BE2C (cell line): ENCODE results near the gene DAZAP2.

Source experiments
- DNase-seq: peaks from one replicate; pipeline ENCODE4 v3.0.0-alpha.2; 2020
- H3K27me3 ChIP-seq: fragments of 250-450 bp; sonication (Bioruptor Pico); 2 replicates; pipeline ENCODE4 v1.5.1; 2020; ENCODE audit warnings: mild to moderate bottlenecking
- H3K36me3 ChIP-seq: fragments of 250-450 bp; sonication (Bioruptor Pico); 2 replicates; pipeline ENCODE4 v1.5.1; 2020; ENCODE audit warnings: mild to moderate bottlenecking
- H3K4me1 ChIP-seq: fragments of 250-450 bp; sonication (Bioruptor Pico); 2 replicates; pipeline ENCODE4 v1.5.1; 2020
- H3K4me3 ChIP-seq: 2 replicates; pipeline ENCODE4 v1.5.1; 2011; ENCODE audit warnings: low read depth, low read length
- H3K9me3 ChIP-seq: fragments of 250-450 bp; sonication (Bioruptor Pico); 2 replicates; pipeline ENCODE4 v1.5.1; 2020
- TF ChIP-seq, protein P1 (sequence below): IDR thresholded peaks from 2 replicates; pipeline ENCODE4 v1.5.1; 2012; ENCODE audit warnings: mild to moderate bottlenecking, low read depth, low read length

Gene DAZAP2

DNA sequence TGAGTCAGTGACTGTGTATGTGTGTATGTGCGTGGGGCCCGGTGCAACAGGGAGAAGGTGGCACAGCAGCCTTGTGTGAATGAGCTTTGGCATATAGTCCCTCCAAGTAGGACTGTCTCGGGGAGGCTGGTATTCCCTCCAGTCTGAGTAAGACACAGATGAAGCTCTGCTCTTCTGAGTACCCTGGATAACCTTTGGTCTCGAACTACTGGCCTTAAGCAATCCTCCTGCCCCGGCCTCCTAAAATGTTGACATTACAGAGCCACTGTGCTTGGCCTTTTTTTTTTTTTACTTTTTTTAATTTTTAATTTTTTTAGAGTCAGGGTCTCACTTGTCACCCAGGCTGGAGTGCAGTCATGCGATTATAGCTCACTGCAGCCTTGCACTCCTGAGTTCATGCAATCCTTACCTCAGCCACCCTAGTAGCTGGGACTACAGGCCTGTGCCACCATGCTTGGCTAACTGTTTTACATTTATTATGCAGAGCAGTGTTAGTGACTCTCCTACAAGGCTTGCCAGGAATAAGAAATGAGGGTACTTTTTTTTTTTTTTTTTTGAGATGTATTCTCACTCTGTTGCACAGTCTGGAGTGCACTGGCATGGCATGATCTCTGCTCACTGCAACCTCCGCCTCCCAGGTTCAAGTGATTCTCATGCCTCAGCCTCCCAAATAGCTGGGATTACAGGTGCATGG, 9.4 kb upstream of the DAZAP2 start:
- TF ChIP-seq, protein P1, sequence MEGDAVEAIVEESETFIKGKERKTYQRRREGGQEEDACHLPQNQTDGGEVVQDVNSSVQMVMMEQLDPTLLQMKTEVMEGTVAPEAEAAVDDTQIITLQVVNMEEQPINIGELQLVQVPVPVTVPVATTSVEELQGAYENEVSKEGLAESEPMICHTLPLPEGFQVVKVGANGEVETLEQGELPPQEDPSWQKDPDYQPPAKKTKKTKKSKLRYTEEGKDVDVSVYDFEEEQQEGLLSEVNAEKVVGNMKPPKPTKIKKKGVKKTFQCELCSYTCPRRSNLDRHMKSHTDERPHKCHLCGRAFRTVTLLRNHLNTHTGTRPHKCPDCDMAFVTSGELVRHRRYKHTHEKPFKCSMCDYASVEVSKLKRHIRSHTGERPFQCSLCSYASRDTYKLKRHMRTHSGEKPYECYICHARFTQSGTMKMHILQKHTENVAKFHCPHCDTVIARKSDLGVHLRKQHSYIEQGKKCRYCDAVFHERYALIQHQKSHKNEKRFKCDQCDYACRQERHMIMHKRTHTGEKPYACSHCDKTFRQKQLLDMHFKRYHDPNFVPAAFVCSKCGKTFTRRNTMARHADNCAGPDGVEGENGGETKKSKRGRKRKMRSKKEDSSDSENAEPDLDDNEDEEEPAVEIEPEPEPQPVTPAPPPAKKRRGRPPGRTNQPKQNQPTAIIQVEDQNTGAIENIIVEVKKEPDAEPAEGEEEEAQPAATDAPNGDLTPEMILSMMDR: no peak
- DNase-seq: no peak
- Histone ChIP-seq H3K36me3 (no peaks in the 10 kb centered on the region), H3K4me3 (no peak overlapping the region), H3K4me1 (no peaks in the 10 kb centered on the region), H3K9me3 (no peaks in the 10 kb centered on the region; the same call in 1 of the 2 replicates), H3K27me3 (no peaks in the 10 kb centered on the region)

DNA sequence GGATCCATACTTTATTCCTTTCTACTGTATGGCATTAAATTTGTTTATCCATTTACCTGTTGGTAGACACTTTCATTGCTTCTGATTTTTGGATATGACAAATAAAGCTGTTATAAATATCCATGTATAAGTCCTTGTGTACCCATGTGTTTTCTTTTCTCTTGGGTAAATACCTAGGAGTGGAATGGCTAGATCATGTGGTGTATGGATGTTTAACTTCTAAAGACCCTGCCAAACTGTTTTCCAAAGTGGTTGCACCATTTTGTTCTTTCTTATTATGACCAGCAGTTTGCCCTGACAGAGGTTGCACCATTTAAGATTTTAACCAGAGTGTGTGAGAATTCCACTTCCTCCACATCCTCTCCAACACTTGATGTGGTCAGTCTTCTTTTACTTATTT, 6.0 kb upstream of the DAZAP2 start:
- TF ChIP-seq, protein P1: no peak
- no peak for DNase-seq
- Histone ChIP-seq H3K4me3 (no peak overlapping the region), H3K4me1 (peaks cover 3% of the 10 kb centered on the region), H3K27me3 (no peaks in the 10 kb centered on the region), H3K36me3 (no peaks in the 10 kb centered on the region), H3K9me3 (no peaks in the 10 kb centered on the region; the same call in 1 of the 2 replicates)

DNA sequence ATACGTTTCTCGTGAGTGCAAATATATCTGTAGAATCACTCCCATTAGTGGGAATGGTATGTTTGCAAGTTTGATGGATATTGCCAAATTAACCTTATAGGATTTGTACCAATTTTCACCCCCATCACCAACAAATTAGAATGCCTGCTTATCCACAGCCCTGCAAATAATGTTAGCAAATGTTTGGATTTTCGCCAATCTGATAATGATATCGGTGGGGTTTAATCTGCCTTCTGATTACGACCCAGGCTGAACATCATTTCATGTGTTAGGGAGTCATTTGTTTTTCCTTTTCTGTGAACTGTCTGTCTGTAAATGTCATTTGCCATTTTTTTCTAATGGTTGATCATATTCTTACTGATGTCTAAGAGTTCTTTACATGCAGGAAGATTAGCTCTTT, 4.1 kb upstream of the DAZAP2 start:
- no peak for DNase-seq
- H3K27me3 ChIP-seq: no peaks in the 10 kb centered on the region
- peaks cover 2% of the 10 kb centered on the region; the same call in 1 of the 2 replicates for H3K36me3 ChIP-seq
- TF ChIP-seq, protein P1: no peak
- H3K9me3 ChIP-seq: no peaks in the 10 kb centered on the region; the same call in 1 of the 2 replicates
- no peak overlapping the region for H3K4me3 ChIP-seq
- peaks cover 3% of the 10 kb centered on the region for H3K4me1 ChIP-seq

DNA sequence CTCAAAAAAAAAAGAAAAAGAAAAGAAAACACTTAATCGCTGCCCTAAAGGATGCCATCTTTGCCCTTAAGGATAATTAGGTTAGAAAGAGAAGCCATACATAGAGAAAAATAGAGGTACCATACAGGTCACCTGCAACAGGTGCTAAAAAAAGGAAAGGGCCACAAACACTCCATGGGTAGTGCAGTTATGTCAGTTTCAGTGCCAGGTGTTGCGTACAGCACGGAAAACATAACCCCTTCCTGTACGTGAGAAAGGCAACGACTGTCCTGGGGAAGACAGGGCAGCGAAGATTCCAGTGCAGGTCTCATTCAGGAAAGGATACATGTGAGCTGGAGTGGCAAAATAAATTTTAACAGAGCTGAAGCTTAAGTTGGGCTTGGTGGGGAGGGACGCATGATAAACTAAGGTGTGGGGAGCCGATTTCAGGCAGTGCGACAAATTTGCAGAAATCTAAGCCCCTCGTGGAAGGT, 553 bp upstream of the DAZAP2 start:
- H3K4me3 ChIP-seq: peak overlapping the region; percentile 100
- H3K4me1 ChIP-seq: peaks cover 3% of the 10 kb centered on the region
- H3K27me3 ChIP-seq: no peaks in the 10 kb centered on the region
- TF ChIP-seq, protein P1: no peak
- no peaks in the 10 kb centered on the region for H3K9me3 ChIP-seq
- DNase-seq: no peak
- peaks cover 21% of the 10 kb centered on the region for H3K36me3 ChIP-seq

DNA sequence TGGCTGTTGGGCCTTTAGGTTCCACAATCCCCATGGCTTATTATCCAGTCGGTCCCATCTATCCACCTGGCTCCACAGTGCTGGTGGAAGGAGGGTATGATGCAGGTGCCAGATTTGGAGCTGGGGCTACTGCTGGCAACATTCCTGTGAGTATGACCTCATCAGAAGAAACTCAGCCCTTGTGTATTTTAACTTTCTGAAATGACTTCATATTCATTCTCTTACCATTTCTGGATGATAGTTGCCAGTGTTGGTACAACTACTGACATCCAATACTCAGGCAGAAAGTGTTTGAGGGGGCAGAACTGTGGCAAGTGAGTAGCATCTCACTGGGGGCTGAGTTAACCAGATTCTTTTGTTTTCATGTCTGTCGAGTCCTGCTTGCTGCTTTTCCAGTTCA, 2.3 kb downstream of the DAZAP2 start:
- H3K36me3 ChIP-seq: peaks cover 38% of the 10 kb centered on the region

DNA sequence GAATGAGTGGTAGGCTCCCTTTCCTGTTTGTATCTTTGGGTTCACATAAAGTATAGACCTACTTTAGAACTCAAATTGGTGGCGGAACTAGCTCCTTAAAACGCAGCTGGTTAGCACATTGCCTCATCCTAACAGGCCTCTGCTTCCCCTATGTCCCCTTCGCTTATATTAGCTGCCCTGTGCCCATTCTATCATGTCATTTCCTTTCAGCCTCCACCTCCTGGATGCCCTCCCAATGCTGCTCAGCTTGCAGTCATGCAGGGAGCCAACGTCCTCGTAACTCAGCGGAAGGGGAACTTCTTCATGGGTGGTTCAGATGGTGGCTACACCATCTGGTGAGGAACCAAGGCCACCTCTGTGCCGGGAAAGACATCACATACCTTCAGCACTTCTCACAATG, 3.5 kb downstream of the DAZAP2 start:
- TF ChIP-seq, protein P1: no peak
- peaks cover 39% of the 10 kb centered on the region for H3K36me3 ChIP-seq

More for the DNA sequence above, 2.3 kb downstream of the DAZAP2 start:
- no peak for DNase-seq
- Histone ChIP-seq H3K4me1 (peaks cover under 1% of the 10 kb centered on the region; the same call in 1 of the 2 replicates), H3K4me3 (no peak overlapping the region), H3K27me3 (no peaks in the 10 kb centered on the region), H3K9me3 (no peaks in the 10 kb centered on the region)
- TF ChIP-seq, protein P1: no peak

More for the DNA sequence above, 3.5 kb downstream of the DAZAP2 start:
- Histone ChIP-seq H3K4me3 (no peak overlapping the region), H3K27me3 (no peaks in the 10 kb centered on the region), H3K4me1 (peaks cover 6% of the 10 kb centered on the region; the same call in 1 of the 2 replicates), H3K9me3 (no peaks in the 10 kb centered on the region)
- DNase-seq: no peak
